ENCODE measurements around the gene GART. TPM values are rescaled to one million over a fixed set of nuclear protein-coding genes. Genes with fewer than 3 reads are reported as not detected.

The GART gene
- total RNA-seq, 1 donor from 2014 or later: 61.3 TPM

DNA sequence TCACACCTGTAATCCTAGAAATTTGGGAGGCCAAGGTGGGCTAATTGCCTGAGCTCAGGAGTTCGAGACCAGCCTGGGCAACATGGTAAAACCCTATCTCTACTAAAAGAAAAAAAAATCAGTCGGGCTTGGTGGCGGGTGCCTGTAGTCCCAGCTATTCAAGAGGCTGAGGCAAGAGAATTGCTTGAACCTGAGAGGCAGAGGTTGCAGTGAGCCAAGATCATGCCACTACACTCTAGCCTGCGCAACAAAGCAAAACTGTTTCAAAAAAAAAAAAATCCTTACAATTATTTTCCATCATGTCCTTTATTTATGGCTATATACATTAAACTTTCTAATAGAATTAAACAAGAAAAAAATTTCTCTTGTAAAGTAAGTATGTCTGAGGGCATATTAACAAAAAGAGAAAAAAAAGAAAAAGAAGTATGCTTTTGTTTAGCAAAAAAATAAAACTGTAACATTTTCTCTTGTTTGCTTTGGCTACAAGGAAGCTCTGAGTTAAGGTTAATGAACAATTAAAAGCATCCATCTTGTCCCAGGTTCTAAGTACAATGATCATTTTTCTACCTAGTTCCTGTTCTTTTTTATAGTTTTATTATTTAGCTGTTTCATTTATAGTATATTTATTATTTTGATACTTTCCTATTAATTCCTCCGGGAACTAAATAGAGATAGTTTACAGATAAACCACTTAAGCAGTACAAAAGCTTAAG, 80.2 kb downstream of the GART start:
- ATAC-seq: no peak

DNA sequence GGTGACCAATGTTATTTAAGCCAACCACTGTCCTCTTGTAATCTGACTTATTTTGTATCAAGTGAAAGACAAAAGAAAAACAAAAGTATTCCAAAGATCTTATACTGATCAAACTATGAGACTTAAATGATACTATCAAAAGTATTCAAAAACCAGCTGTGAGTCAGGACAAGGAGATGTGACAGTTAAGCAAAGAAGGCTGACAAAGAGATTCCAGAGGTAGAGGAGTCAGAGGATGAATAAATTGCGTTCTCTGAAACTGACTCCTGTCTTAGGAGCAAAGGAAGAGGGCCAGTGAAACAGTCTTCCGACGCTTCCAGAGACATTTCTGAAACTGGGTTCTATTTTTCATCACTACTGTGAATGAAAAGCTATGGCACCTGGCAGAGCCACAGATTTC, 83.1 kb downstream of the GART start:
- no peak for ATAC-seq

DNA sequence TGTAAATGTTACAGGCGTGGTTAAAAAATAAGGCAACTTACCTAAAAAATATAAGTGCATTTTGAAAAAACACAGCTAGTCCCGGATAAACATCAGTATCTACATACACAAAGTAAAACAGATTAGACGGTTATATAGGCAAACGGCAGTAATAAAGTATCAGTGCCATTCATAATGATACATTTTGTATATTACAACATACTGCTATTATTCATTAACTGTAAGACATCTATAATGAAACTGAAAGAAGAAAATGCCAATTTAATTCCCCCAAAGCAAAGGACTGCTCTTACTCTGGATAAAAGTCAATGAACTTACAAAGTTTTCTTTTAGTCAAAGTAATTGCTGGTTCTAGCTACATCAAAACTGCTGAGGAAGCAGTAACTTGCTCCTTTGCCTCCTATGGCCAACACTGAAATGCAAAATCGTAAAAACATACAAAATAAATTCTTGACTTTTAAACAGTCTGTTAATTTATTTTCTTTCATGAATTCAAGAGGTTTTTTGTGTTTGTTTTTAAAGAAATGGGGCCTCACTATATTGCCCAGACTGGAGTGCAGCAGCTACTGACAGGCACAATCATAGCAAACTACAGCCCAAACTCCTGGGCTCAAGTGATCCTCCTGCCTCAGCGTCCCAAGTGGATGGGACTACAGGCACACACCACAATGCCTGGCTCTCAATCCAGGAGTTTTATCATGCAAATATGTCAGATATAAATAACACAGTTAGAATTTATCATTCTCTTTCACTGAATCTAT, 86.1 kb downstream of the GART start:
- no peak for ATAC-seq

Other genes with a start within 250 kb of the GART start
- gene IFNAR1, start 217.1 kb downstream of the GART start, total RNA-seq: 15.5 TPM
- 86.8 TPM for gene IFNGR2, start 138.7 kb downstream of the GART start, total RNA-seq
- 15.1 TPM for gene TMEM50B, start 62.1 kb downstream of the GART start, total RNA-seq
- 0.52 TPM for gene DNAJC28, start 50.4 kb downstream of the GART start, total RNA-seq
- gene SON, start 921 bp upstream of the GART start, total RNA-seq: 129 TPM
- 8.2 TPM for gene DONSON, start 46.6 kb upstream of the GART start, total RNA-seq
- 17.4 TPM for gene CRYZL1, start 99.6 kb upstream of the GART start, total RNA-seq
- gene ITSN1, start 100.4 kb upstream of the GART start, total RNA-seq: 9.8 TPM

All from esophagus mucosa (tissue), 1 donor.